Stimulated activated CD4-positive, alpha-beta T cell treated with anti-CD3 and anti-CD28 coated beads, Interleukin-1b, Interleukin-23, amount 100 ng/mL, for 24 hours (primary cell): Measurements from ENCODE around the gene AACS.
"Not testable (repeated sequence)": the region's sequence is repeated elsewhere in the genome, so short reads cannot be mapped to it uniquely, and the experiment has no call there.

Experiments
- DNase-seq, 4 experiments: peaks; one replicate each; pipeline ENCODE4 v3.0.0-alpha.2; 2020; ENCODE audit warnings: low read depth in 4 of 4, low spot score in 1 of 4

AACS gene

GRCh38 chr12:125065021-125065918, at the start of gene AACS:
TSS of gene AACS (plus strand) at chr12:125065435. CDS start at chr12:125065585, 150 bp downstream.
- DNase-seq = peak; percentile 56 to 80 (median 68)

- DNase-seq = no peak
Measured at GRCh38 chr12:125015680-125016310, 49.4 kb upstream of the AACS start.

- DNase-seq = no peak
Measured at GRCh38 chr12:125017801-125018200, 47.4 kb upstream of the AACS start.

GRCh38 chr12:125018356-125018755, 46.9 kb upstream of the AACS start:
- no peak for DNase-seq

- DNase-seq = no peak
Measured at GRCh38 chr12:125021096-125021495, 44.1 kb upstream of the AACS start.

- DNase-seq = no peak
Measured at GRCh38 chr12:125021771-125022170, 43.5 kb upstream of the AACS start.

GRCh38 chr12:125023065-125023464, 42.2 kb upstream of the AACS start:
- DNase-seq = no peak

- DNase-seq = no peak
Measured at GRCh38 chr12:125024949-125025563, 40.2 kb upstream of the AACS start.

- no peak for DNase-seq
Measured at GRCh38 chr12:125025606-125026235, 39.5 kb upstream of the AACS start.

GRCh38 chr12:125028106-125028505, 37.1 kb upstream of the AACS start:
- no peak for DNase-seq

GRCh38 chr12:125029761-125030358, 35.4 kb upstream of the AACS start:
- no peak for DNase-seq

GRCh38 chr12:125031471-125031870, 33.8 kb upstream of the AACS start:
- not testable (repeated sequence) for DNase-seq

GRCh38 chr12:125032466-125033152, 32.6 kb upstream of the AACS start:
- no peak for DNase-seq

GRCh38 chr12:125033288-125033687, 31.9 kb upstream of the AACS start:
- no peak for DNase-seq

GRCh38 chr12:125038976-125039625, 26.1 kb upstream of the AACS start:
- no peak for DNase-seq

- no peak for DNase-seq
Measured at GRCh38 chr12:125049093-125049458, 16.2 kb upstream of the AACS start.

GRCh38 chr12:125050446-125050845, 14.8 kb upstream of the AACS start:
- no peak for DNase-seq

- DNase-seq = no peak
Measured at GRCh38 chr12:125050868-125051267, 14.4 kb upstream of the AACS start.

- no peak for DNase-seq
Measured at GRCh38 chr12:125053821-125054220, 11.4 kb upstream of the AACS start.

GRCh38 chr12:125055591-125055990, 9.6 kb upstream of the AACS start:
- no peak for DNase-seq
